SU-DHL-6 (cell line): ENCODE measurements around the gene LCTL.

Source experiments
- CTCF ChIP-seq: fragments of 200-600 bp; sonication (generic); IDR thresholded peaks from one replicate; pipeline ENCODE4 v1.5.1; 2017; ENCODE audit warnings: antibody characterized with exemption, mild to moderate bottlenecking, low read length, moderate library complexity; ENCODE audit not compliant: insufficient read depth, poor library complexity, severe bottlenecking
- EZH2phosphoT487 ChIP-seq: fragments of 200-600 bp; sonication (generic), shearing (Covaris generic); conservative IDR thresholded peaks from 2 replicates; pipeline ENCODE4 v1.6.1; 2018; ENCODE audit warnings: mild to moderate bottlenecking, antibody characterized with exemption, low read length, moderate library complexity, mixed read lengths

- no peak for TF ChIP-seq CTCF
- TF ChIP-seq EZH2phosphoT487, result no peak
Observed at GRCh38 chr15:66523926-66524325, 41.9 kb downstream of the LCTL start.
